Mesendoderm (in vitro differentiated cells): ENCODE data around the gene SPINK8.

Source experiments
- DNase-seq: peaks from one replicate; pipeline ENCODE4 v3.0.0; 2013
- H2AK5ac ChIP-seq: 2 replicates; pipeline ENCODE4 v1.6.1; 2013; ENCODE audit warnings: low read length, inconsistent platforms
- H2BK120ac ChIP-seq: 2 replicates; pipeline ENCODE4 v1.6.1; 2013; ENCODE audit warnings: low read depth, mild to moderate bottlenecking, low read length, moderate library complexity, mixed read lengths
- H2BK15ac ChIP-seq: replicated peaks from 2 replicates; pipeline ENCODE4 v1.6.1; 2013; ENCODE audit warnings: low read depth, mild to moderate bottlenecking, moderate library complexity
- H2BK5ac ChIP-seq: 2 replicates; pipeline ENCODE4 v1.6.1; 2013; ENCODE audit warnings: low read length, inconsistent platforms
- H3K18ac ChIP-seq: 2 replicates; pipeline ENCODE4 v1.6.1; 2013; ENCODE audit warnings: mild to moderate bottlenecking, low read length, mixed read lengths
- H3K23ac ChIP-seq: one replicate; pipeline ENCODE4 v1.6.1; 2013; ENCODE audit warnings: low read length
- H3K27ac ChIP-seq: 2 replicates; pipeline ENCODE4 v1.5.1; 2013; ENCODE audit warnings: low read depth, mild to moderate bottlenecking, inconsistent platforms, low read length, moderate library complexity
- H3K27me3 ChIP-seq: 2 replicates; pipeline ENCODE4 v1.6.1; 2013; ENCODE audit warnings: low read length, control low read depth, mild to moderate bottlenecking, inconsistent platforms; ENCODE audit not compliant: insufficient read depth, poor library complexity
- H3K36me3 ChIP-seq: 2 replicates; pipeline ENCODE4 v1.6.1; 2013; ENCODE audit warnings: low read length, inconsistent platforms; ENCODE audit not compliant: control insufficient read depth, insufficient read depth
- H3K4ac ChIP-seq: one replicate; pipeline ENCODE4 v1.6.1; 2013; ENCODE audit warnings: low read depth, mild to moderate bottlenecking, low read length, moderate library complexity
- H3K4me1 ChIP-seq: 2 replicates; pipeline ENCODE4 v1.6.1; 2013; ENCODE audit warnings: low read depth, low read length, inconsistent platforms; ENCODE audit not compliant: control insufficient read depth
- H3K4me2 ChIP-seq: 2 replicates; pipeline ENCODE4 v1.6.1; 2013; ENCODE audit warnings: low read length
- H3K4me3 ChIP-seq: 2 replicates; pipeline ENCODE4 v1.5.1; 2013; ENCODE audit warnings: mild to moderate bottlenecking, low read length
- H3K56ac ChIP-seq: one replicate; pipeline ENCODE4 v1.6.1; 2013; ENCODE audit warnings: low read length
- H3K79me1 ChIP-seq: 2 replicates; pipeline ENCODE4 v1.6.1; 2013; ENCODE audit warnings: low read length, inconsistent platforms
- H3K79me2 ChIP-seq: 2 replicates; pipeline ENCODE4 v1.6.1; 2013; ENCODE audit warnings: mild to moderate bottlenecking, low read length; ENCODE audit not compliant: control insufficient read depth, insufficient read depth
- H3K9ac ChIP-seq: 2 replicates; pipeline ENCODE4 v1.6.1; 2013; ENCODE audit warnings: low read length, inconsistent platforms
- H4K5ac ChIP-seq: one replicate; pipeline ENCODE4 v1.6.1; 2013; ENCODE audit warnings: low read length
- H4K8ac ChIP-seq: one replicate; pipeline ENCODE4 v1.6.1; 2013; ENCODE audit warnings: low read depth, mild to moderate bottlenecking, control low read depth, low read length, moderate library complexity
- WGBS: extraction: QIAGEN DNeasy Blood & Tissue Kit; methylation state at CpG from one replicate; pipeline ENCODE4 v1.1.7; 2013; ENCODE audit warnings: low lambda C conversion rate, missing lambda C conversion rate; ENCODE audit not compliant: insufficient coverage; ENCODE audit errors: extremely low coverage; 5-methylcytosine and 5-hydroxymethylcytosine counted together

The SPINK8 gene

GRCh38 chr3:48303021-48303420 lies 30.4 kb downstream of the SPINK8 start:
- Histone ChIP-seq H2BK5ac (no peak overlapping the region), H3K4ac (no peak overlapping the region), H3K4me1 (peaks cover 5% of the 10 kb centered on the region), H3K27ac (no peak overlapping the region), H3K56ac (no peak overlapping the region), H3K36me3 (no peaks in the 10 kb centered on the region), H3K4me3 (no peak overlapping the region), H3K27me3 (no peaks in the 10 kb centered on the region), H3K79me1 (peaks cover 11% of the 10 kb centered on the region), H2BK120ac (no peak overlapping the region), H3K4me2 (no peak overlapping the region), H3K23ac (no peak overlapping the region), H2AK5ac (no peak overlapping the region), H3K9ac (no peak overlapping the region), H3K18ac (no peak overlapping the region), H4K8ac (no peak overlapping the region), H4K5ac (no peak overlapping the region), H3K79me2 (peaks cover 4% of the 10 kb centered on the region), H2BK15ac (no peak overlapping the region)
- no CpG with 5 or more reads among the region's 2 CpGs for WGBS
- DNase-seq, result no peak

- peak overlapping the region; percentile 94 for H3K4me2 ChIP-seq
- H3K9ac ChIP-seq, result peak overlapping the region; percentile 98
- H3K4ac ChIP-seq, result peak overlapping the region; percentile 86
- peak overlapping the region; percentile 87 for H4K8ac ChIP-seq
- peak overlapping the region; percentile 93 for H3K56ac ChIP-seq
- peak overlapping the region; percentile 8 for H2AK5ac ChIP-seq
- H2BK15ac ChIP-seq, result no peak overlapping the region
- H3K36me3 ChIP-seq, result no peaks in the 10 kb centered on the region
- H2BK5ac ChIP-seq, result no peak overlapping the region
- peak overlapping the region; percentile 78 for H4K5ac ChIP-seq
- H2BK120ac ChIP-seq, result no peak overlapping the region
- H3K23ac ChIP-seq, result no peak overlapping the region
- peaks cover 11% of the 10 kb centered on the region for H3K79me1 ChIP-seq
- no CpG with 5 or more reads among the region's 10 CpGs for WGBS
- peak overlapping the region; percentile 80 for H3K27ac ChIP-seq
- peak overlapping the region; percentile 81 for H3K4me3 ChIP-seq
- H3K18ac ChIP-seq, result peak overlapping the region; percentile 89
- peak; percentile 25 for DNase-seq
- peaks cover 4% of the 10 kb centered on the region for H3K79me2 ChIP-seq
- H3K27me3 ChIP-seq, result no peaks in the 10 kb centered on the region
- H3K4me1 ChIP-seq, result peaks cover 5% of the 10 kb centered on the region
Measured at GRCh38 chr3:48301800-48302166, 31.7 kb downstream of the SPINK8 start.

- Histone ChIP-seq H3K18ac (peak within 1 kb of the TSS; percentile 89), H3K56ac (peak within 1 kb of the TSS; percentile 93), H2BK120ac (no peak within 1 kb of the TSS), H3K4me3 (peak within 1 kb of the TSS; percentile 91), H3K79me1 (peaks cover 11% of the 10 kb centered on the region), H3K27ac (peak within 1 kb of the TSS; percentile 87), H3K79me2 (peaks cover 4% of the 10 kb centered on the region), H4K5ac (peak within 1 kb of the TSS; percentile 95), H2AK5ac (peak within 1 kb of the TSS; percentile 8), H3K27me3 (no peaks in the 10 kb centered on the region), H3K4me1 (peaks cover 5% of the 10 kb centered on the region), H3K9ac (peak within 1 kb of the TSS; percentile 98), H3K4me2 (peak within 1 kb of the TSS; percentile 94), H3K4ac (peak within 1 kb of the TSS; percentile 86), H2BK5ac (peak within 1 kb of the TSS; percentile 93), H3K36me3 (no peaks in the 10 kb centered on the region), H3K23ac (peak within 1 kb of the TSS; percentile 85), H2BK15ac (no peak within 1 kb of the TSS), H4K8ac (peak within 1 kb of the TSS; percentile 98)
- DNase-seq, result peak; percentile 94
- no CpG with 5 or more reads among the region's 70 CpGs for WGBS
Measured at GRCh38 chr3:48301020-48301799, 32.3 kb downstream of the SPINK8 start, which contains the start of gene NME6. Gene NME6, minus strand, starts transcription at chr3:48301367.

- Histone ChIP-seq H3K79me1 (peaks cover 11% of the 10 kb centered on the region), H3K79me2 (peaks cover 4% of the 10 kb centered on the region), H3K18ac (no peak overlapping the region), H3K27me3 (no peaks in the 10 kb centered on the region), H3K4me2 (peak overlapping the region; percentile 75), H3K27ac (no peak overlapping the region), H4K5ac (peak overlapping the region; percentile 95), H3K4me1 (peaks cover 5% of the 10 kb centered on the region), H3K56ac (peak overlapping the region; percentile 93), H4K8ac (no peak overlapping the region), H3K23ac (no peak overlapping the region), H2BK120ac (no peak overlapping the region), H2AK5ac (no peak overlapping the region), H3K9ac (peak overlapping the region; percentile 98), H3K4ac (no peak overlapping the region), H3K4me3 (no peak overlapping the region), H2BK15ac (no peak overlapping the region), H3K36me3 (peaks cover 2% of the 10 kb centered on the region), H2BK5ac (no peak overlapping the region)
- 100% methylated on average over 1 of the region's 13 CpGs for whole genome bisulfite sequencing
- peak; percentile 47 for DNase-seq
Measured at GRCh38 chr3:48299746-48300712, 33.4 kb downstream of the SPINK8 start.

GRCh38 chr3:48297111-48297810 lies 36.2 kb downstream of the SPINK8 start:
- H3K4me3 ChIP-seq, result no peak overlapping the region

More at GRCh38 chr3:48297111-48297810, 36.2 kb downstream of the SPINK8 start:
- H3K18ac ChIP-seq, result no peak overlapping the region
- peaks cover 11% of the 10 kb centered on the region for H3K79me1 ChIP-seq
- DNase-seq, result no peak
- no peak overlapping the region for H2BK5ac ChIP-seq
- no peak overlapping the region for H3K27ac ChIP-seq
- H3K4ac ChIP-seq, result no peak overlapping the region
- H2BK120ac ChIP-seq, result no peak overlapping the region
- no peak overlapping the region for H3K4me2 ChIP-seq
- H3K79me2 ChIP-seq, result peaks cover 4% of the 10 kb centered on the region
- H3K4me1 ChIP-seq, result peaks cover 5% of the 10 kb centered on the region
- peaks cover 2% of the 10 kb centered on the region for H3K36me3 ChIP-seq
- H2BK15ac ChIP-seq, result no peak overlapping the region
- no peak overlapping the region for H3K9ac ChIP-seq
- H3K56ac ChIP-seq, result no peak overlapping the region
- no peak overlapping the region for H4K8ac ChIP-seq
- H3K27me3 ChIP-seq, result no peaks in the 10 kb centered on the region
- no peak overlapping the region for H4K5ac ChIP-seq
- H2AK5ac ChIP-seq, result no peak overlapping the region
- no peak overlapping the region for H3K23ac ChIP-seq
- no CpG with 5 or more reads among the region's 5 CpGs for WGBS
